ENCODE results near the gene TROAP.
"Not testable (repeated sequence)": the region's sequence is repeated elsewhere in the genome, so short reads cannot be mapped to it uniquely, and the experiment has no call there.

The TROAP gene

GRCh38 chr12:49369411-49370145, 46.5 kb downstream of the TROAP start:
- peak; percentile 56 for DNase-seq

- DNase-seq = no peak
Observed at GRCh38 chr12:49370539-49370938, 47.5 kb downstream of the TROAP start.

GRCh38 chr12:49375406-49375805, 52.4 kb downstream of the TROAP start:
- DNase-seq = no peak

GRCh38 chr12:49377386-49377785, 54.3 kb downstream of the TROAP start:
- DNase-seq = no peak

DNA sequence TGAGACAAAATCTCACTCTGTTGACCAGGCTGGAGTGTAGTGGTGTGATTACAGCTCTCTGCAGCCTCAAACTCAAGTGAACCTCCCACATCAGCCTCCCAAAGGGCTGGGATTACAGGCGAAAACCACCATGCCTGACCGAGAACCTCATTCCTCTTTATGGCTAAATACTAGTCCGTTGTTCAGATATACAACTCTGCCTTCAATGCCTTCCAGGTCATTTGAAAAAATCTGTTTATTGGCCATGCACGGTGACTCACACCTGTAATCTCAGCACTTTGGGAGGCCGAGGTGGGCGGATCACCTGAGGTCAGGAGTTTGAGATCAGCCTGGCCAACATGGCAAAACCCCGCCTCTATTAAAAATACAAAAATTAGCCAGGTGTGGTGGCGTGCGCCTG, 57.1 kb downstream of the TROAP start:
- DNase-seq = not testable (repeated sequence)

Measured in femur (tissue), 1 donor.